Germinal center (tissue), 1 donor: Measurements from ENCODE around the gene GAL3ST3.
"Not testable (repeated sequence)": the region's sequence is repeated elsewhere in the genome, so short reads cannot be mapped to it uniquely, and the experiment has no call there.

ENCODE experiments used
- DNase-seq: peaks from one replicate; pipeline ENCODE4 v3.0.0; 2012; ENCODE audit warnings: mixed read lengths, low spot score

Gene GAL3ST3

DNA sequence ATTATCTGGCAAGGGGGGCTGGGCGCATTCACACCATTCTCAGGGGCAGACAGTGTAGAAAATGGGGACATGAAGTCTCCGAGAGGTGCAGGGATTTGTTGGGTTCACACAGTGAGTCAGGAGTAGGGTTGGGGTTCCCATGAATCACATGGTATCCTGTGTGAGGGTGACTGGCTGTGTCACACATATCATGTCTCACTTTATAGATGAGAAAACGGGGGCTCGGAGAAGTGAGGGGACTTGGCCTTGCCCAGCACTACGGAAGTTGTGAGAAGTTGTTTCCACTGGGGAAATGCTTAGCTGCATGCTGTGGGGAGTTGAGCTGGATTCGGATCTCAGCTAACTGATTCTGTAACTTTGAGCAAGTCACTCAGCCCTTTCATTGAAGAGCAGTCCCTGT lies 4.2 kb downstream of the GAL3ST3 start:
- no peak for DNase-seq

DNA sequence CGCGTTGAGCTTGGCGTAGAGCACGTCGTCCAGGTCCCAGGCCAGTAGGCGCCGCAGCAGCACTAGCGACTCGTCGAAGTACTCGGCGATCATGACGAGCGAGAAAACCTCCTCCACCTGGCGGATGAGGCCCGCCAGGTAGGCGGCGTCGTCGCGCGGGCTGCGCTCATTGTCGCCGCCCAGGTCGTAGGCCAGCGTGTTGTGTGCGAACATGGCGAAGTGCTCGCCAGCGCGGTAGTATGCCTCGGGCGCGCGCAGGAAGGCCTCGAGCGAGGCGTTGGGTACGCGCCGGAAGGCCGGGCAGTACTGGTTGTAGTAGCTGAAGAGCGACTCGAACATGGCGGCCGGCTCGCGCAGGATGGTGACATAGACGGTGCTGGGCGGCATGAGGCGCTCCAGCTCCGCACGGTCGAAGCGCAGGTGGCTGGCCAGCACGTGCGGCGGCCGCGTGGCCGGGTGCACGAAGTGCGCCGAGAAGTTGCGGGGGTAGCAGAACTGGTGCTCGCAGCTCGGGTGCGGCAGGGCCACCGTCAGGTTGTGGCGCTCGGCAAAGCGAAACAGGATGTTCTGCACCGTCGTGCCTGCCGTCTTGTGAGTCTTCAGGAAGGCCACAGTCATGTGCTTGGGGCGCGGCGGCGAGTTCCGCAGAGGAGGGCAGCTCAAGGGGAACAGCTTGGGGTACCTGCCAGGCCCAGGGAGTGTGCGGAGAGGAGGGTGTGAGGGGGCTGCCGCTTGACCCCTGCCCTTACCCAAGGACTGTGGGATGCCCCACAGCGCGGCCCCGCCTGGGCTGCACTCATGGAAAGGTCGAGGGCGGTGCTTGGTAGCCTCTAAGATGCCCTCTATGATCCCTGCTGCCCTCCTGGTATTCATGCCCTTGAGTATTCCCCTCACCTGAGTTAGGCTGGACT lies 5.7 kb downstream of the GAL3ST3 start:
- DNase-seq = no peak

DNA sequence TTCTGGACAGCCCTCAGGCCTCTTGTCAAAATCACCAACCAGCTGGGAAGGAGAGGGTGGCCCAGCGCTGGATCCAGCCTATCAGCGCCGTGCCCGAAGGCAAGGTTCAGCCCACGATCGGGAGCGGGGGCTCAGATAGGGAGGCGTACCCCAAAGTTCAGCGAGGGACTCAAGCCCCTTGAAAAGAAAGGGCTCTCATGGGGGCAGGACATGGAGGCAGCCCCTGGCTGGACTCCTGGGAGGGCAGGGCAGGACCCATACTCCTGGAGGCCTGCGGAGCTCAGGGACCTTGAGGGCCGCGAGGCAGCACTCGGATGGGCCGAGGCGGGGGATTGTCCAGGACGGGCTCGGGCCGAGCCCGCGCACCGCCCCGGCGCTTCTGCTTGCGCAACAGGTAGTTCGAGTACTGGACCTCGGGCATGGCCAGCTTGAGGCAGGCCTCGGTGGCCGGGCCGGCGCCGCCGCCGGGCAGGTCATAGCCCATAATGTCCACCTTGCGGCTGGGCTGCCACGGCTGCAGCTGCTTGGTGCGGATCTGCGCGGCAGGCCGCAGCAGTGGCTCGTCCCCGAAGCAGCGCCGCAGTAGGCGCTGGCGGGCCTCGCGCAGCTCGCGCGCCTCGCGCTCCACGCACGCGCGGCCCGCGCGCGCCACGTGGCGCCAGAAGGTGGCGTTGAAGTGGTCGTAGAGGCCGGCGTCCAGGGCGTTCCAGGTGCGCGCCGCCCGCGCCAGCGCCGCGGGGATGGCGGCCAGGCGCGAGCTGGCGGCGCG lies 6.5 kb downstream of the GAL3ST3 start:
- DNase-seq = no peak

DNA sequence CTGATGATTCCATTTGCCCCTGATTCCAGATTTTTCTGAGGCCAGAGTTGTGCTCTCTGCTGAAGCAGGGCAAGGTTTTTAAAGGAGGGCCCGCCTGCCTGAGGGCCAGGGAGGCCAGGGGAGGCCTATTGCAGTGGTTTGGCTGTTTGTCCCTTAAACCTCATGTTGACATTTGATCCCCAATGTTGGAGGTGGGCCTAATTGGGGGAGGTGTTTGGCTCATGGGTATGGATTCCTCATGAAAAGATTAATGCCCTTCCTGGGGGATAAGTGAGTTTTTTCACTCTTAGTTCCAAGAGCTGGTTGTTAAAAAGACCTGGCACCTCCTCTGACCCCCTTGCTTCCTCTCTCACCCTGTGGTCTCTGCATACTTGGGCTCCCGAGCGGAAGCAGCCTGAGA lies 9.2 kb downstream of the GAL3ST3 start:
- DNase-seq = no peak

DNA sequence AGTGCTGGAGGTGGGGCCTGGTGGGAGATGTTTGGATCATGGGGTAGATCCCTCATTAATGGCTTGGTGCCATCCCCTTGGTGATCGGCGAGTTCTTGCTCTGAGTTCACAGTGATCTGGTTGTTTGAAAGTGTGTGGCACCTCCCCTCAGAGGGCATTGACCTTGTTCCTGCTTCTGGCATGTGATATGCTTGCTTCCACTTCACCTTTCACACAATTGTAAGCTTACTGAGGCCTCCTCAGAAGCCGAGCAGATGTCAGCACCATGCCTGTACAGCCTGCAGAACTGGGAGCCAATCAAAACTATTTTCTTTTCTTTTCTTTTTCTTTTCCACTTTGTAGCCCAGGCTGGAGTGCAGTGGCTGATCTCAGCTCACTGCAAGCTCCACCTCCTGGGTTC lies 11.6 kb downstream of the GAL3ST3 start:
- no peak for DNase-seq

DNA sequence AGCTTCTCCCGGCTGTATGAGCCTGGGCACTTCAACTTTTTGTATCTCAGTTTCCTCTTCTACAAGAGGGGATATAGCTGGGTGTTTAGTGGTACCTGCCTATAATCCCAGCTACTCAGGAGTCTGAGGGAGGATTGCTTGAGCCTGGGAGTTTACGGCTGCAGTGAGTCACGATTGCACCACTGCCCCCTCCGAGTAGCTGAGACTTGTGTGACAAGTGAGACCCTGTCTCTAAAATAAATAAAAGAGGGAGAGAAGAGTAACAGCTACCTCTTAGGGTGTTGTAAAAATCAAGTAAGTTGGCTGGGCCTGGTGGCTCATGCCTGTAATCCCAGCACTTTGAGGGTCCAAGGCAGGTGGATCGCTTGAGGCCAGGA lies 12.6 kb downstream of the GAL3ST3 start:
- DNase-seq = no peak

DNA sequence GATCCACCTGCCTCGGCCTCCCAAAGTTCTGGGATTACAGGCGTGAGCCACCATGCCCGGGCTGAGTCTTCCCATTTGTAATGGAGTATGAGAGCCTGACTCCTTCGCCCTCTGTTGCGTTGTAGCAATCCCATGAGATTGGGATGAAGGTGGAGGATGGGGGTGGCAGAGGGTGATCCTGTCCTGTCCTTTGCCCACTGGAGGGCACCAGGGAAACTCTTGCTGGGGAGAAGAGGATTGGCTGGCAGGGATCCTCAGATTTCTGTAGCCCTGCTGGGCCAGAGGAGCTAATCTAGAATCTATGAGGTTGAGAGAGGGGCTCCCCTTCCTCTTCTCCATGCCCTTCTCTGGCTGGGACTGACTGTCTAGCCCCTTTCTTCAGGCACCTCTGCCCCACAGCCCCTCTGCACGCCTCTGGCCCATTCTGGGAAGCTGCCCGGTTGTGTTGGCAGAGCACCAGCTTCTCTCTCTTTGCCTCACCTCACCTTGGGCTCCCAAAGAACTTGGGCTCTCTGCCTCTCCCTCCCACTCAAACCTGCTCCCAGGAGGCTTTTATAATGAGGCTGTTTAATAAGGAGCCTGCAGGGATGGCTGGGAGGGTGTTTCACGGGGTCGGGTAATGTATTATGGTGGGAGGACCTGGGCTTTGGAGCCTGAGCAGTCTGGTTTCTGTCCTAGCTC lies 13.2 kb downstream of the GAL3ST3 start:
- no peak for DNase-seq

DNA sequence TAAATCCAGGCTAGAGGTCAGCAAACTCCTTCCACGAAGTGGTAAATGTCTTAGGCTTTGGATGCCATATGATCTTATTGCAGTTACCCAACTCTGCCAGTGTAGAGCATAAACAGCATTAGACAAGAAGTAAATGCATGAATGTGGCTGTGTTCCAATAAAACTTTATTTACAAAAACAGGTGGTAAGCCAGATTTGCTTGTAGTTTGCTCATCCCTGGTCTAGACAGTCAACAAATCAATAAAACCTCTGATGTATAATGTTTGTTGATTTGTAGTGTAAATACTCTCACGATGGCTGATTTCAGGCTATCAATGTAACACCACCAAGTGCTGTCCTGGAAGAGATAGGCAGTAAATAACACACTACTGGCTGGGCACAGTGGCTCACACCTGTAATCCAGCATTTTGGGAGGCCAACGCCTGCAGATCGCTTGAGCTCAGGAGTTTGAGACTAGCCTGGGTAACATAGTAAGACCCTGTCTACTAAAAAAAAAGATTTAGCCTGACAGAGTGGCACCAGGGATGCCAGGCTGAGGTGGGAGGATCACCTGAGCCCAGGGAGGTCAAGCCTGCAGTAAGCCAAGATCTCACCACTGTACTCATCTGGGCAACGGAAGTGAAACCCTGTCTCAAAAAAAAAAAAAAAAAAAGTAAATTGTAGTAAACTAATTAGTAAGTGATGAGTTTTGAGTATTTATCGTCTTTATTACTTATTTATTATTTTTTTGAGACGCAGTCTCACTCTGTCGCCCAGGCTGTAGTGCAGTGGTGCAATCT lies 15.8 kb downstream of the GAL3ST3 start:
- DNase-seq = no peak

DNA sequence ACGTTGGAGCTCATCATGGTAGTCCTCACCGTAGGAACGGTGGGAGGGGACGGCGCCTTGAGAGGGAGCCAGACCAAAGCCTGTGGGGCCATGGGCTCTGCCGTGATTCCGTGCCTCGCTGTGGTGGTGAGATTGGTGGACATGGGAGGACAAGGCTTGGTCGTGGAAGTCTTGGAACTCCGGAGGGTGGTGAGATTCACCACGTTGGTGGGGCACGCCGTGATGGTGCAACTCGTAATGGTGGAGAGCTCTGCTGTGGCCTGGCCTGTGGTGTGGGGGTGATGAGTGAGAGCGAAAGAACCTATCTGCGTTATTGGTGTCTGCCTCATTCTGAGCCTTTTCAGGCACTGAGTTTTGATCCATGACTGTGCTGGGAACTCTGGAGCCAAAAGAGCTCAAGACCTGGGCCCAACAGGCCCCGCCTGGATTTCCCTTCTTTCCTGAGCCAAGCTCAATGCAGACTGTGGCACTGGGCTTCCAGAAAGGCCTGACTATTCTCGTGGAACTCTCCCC lies 22.9 kb downstream of the GAL3ST3 start, which contains the start of gene CATSPER1:
TSS of gene CATSPER1 (minus strand) at position 463 of the 513 bp plus-strand sequence. CDS start at position 363, 100 bp downstream.
- no peak for DNase-seq

DNA sequence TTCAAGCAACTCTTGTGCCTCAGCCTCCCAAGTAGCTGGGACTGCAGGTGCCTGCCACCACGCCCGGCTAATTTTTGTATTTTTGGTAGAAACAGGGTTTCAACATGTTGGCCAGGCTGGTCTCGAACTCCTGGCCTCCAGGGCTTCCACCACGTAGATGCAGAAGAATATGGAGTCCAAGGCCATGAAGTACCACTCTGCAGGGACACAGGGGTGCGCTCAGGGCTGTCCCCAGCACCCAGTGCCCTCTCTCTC lies 25.8 kb downstream of the GAL3ST3 start:
- DNase-seq = not testable (repeated sequence)

DNA sequence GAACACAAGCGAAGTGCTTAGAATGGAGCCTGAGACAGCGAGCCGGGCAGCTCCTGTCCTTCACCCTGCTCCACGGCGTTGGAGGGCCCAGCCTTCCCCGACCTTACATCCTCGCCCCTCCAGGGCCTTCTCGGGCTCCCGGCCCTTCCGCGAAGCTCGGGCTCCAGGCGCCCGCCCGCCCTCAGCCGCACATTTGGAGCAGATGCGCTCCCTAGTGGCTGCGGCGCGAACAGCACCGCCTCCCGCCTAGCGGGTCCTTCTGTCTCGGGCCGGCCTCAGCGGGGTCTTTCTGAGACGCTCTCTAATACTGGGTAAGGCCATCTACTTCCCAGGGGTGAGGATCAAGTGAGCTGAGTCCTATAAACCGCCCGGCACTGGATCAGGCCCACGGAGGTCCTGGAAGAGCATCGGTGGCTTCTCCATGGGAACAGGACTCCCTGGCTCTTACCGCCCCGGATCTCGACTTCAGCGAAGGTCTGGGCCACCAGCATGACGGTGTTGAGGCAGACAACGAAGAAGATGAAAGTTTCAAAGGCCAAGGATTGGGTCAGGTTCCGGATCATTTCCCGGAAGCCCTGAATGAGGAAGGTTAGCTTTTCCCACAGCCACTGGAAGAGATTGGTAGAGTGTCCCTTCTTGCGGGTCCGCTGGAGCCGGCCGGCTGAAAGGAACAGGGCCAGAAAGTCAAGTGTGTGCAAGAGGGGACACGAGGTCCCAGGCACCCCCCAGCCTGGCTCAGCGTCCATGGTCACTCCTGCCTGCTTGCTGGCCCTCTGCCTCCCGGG lies 26.4 kb downstream of the GAL3ST3 start:
- peak; percentile 86 for DNase-seq

DNA sequence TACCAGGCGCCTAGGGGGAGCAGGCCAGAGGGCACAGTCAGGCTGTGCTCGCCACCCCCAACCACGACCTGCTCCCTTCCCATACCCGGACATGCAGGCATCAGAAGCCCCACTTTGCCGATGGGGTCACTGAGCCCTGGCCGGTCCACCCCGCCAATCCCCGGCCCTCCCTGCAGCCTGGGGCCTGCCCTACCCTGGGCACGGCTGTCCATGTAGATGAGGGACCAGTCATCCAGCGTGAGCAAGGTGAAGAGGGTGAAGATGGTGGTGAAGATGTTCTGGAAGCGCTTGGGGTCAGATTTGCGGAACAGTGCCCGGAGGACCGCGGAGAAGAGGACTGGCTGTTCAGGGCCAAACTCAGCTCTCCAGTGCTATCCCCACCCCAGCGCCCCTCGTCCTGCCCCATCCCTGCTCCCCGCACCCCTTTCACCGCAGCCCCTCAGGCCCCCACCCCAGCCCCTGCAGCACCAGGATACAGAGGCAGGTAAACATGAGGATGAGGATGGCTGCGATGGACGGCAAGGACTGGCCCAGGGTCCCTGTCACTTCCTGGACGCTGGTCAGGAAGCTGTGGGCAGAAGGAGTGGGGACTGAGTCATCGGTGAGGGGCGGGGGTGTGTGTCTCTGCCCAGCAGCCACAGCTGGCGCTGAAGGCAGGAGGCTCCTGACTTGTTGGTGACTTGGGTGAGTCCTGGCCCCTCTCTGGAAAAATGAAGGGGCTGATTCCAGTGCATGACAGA lies 28.2 kb downstream of the GAL3ST3 start:
- no peak for DNase-seq

DNA sequence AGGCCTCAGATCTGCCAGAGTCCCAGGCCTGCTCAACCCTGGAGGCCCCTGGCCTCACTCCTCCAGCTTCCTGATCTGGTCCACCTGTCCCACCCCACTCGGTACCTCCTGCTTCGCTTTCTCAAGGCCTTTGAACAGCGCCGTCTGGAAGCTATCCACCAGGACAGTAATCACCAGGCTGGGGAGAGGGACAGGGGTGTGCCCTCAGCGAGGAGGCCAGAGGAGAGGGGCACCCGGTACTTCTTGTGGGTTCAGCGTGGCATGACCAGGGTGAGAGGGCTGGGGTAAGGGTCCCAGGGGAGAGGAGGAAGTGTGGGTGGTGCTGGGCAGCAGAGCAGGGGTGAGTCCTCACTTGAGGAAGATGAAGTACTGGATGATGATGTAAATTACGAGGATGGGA lies 28.7 kb downstream of the GAL3ST3 start:
- DNase-seq = no peak

DNA sequence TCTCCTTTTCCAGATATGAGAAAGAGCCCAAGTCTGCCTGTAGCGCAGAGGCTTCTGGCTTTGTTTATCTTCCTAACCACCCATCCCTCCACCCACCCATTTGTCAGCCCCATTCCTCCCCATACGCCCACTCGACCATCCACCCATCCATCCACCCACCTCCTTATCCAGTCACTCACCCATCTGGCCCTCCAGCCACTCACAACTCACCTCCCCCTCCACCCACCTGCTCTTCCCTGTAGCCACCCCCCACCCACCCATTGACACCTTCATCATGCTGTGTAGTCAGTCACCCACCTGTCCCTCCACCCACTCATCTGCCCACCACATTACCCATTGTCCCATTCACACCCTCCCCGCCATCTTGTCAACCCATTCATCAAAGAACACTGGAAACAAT lies 31.6 kb downstream of the GAL3ST3 start:
- no peak for DNase-seq

DNA sequence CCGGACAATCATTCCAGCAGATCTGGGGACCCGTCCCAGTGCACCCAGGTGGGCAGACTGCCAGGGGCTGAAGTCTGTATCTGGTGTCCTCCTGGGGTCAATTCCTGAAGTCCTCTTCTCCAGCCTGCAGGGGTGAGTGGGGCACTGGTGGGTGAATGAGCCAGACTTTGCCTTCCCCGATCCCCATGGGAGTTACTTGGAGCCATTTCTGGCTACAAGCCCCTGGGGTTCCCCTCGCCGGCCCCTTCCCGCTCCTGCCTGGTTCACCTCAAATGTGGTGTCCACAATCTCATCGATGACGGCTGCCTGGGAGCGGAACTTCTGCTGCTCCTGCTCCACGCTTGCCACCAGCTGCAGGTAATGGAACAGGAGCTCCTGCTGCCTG lies 32.2 kb downstream of the GAL3ST3 start:
- no peak for DNase-seq

DNA sequence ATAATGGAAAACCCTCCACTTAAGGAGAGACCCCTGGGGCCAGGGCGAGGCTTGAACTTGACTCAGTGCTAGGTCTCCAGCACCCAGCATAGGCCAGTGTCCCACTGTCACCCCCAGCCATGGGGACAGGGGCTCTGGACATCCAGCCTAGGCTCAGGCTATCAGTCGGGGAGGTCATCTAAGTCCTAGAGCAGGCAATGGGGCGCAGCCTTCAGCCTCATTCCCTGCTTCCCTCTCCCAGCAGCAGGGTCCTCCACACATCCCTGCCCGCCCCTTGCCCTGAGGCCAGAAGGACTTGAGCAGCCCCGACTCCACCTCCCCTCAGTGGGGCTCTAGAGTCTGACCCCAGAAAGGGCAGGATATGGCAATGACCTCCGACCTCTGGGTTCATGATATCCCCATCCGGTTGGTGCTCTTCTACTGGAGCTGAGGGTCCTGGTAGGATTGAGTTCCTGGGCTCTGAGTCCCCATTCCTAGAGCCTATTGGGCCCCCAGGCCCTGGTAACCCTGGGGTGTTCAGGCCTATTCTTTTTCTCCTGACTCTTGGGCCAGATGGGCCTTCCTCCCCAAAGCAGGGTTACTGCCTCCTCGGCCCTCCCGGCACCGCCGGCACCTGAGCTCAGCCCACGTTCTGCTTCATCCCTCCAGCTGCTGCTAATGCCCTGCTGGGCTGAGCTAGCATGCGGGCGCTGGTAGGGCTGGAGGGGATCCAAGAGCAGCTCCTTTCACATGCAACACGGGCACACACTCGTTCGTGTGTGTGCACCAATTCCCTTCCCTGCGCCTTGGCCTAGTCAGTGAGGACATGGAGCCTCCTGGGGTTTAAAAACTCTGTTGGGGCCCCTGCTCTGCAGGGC lies 32.8 kb downstream of the GAL3ST3 start:
- no peak for DNase-seq

DNA sequence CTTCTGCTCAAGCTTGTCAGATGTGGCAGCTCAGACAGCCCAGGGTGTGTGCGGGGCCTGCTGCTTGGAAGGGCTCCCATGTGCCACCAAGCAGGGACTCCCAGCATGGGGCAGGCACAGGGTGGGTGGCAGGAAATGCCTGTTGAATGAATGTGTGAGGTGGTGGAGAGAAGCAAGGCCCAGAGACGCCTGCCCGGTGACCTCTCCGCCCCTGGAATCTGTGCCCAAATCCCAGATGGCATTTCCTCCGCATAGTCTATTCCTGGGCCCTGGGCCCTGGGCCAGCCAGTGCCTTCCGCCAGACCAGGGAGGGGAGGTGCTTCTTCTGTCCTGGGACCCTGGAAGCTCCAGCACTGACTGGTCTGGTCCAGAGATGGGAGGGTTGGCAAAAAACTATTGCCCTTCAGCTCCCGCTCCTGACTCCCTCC lies 33.5 kb downstream of the GAL3ST3 start:
- no peak for DNase-seq

DNA sequence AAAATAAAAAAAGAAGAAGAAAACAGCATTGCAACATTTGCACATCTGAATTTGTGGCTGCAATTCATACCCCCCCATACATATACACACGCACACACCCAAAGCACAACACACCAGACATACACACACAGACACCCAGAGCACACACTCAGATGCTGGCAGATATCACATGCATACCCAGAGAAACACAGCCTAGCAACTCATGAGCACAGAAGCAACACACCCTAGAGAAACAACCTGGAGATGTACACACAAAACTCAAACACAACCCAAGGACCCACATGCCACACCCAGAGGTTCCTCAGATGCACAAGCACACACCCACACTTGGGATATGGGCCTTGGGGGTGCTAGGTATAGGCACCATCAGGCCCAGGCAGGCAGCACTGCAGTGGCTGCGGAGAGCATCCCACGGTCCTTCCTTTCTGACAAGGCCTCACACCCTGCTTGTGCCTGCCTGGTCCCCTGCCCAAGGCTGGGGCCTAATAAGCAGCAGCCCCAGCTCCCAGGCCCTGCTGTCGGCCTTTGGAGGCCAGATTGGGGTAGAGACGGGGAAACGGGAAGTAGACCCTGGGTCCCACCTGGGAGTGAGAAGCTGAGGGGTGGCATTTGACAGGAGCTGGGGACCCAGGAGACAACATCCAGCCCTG lies 34.0 kb downstream of the GAL3ST3 start:
- no peak for DNase-seq

DNA sequence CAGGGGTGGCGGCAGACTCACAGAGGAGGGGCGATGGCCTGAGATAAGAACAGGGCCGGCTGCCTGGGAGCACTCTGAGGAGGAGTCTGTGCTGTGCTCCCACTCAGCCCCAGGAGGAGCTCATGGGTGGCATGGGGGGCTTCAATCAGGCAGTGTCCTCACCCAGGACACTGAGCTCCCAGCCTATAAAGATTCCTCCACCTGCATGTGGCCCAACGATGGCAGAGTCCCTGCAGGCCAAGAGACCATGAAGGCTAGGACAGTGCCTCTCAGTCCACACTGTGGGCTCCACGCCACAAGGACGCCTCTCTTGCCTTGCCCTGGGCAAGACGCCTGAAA lies 35.2 kb downstream of the GAL3ST3 start:
- no peak for DNase-seq
